Measurements from ENCODE around the gene RASD1. TPM values are rescaled to one million over a fixed set of nuclear protein-coding genes. Genes with fewer than 3 reads are reported as not detected.

Gene RASD1
- total RNA-seq, 1 experiment from 2014 or later = not detected

DNA sequence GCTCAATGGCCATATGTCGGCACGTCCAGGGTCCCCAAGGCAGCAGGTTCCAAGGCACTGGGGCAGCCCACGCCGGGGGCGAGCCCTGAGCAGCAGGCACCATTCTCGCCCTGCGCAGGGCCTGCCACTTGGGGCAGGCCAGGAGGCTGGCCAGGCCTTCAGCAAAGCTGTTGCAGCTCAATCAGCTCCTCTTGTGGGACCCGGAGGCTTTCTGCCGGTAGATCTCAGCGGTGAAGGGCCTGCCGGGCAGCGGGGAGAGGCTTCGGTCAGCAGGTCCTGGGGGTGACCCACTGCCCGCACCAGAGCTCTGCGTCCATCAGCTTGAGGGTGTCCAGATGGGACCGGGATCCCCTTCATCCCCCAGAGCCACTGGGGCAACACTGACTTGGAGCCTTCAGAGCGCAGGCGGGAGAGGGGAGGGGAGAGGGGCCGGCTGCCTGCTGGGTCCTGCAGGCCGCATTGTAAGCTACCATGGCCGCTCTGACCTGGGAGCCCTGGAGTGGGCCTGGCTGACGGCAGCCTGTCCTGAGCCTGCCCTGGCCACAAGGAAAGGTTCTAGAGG is 9.5 kb upstream of the RASD1 start:
- Mint-ChIP-seq H3K9me3 (ENCODE audit: low read depth, unreplicated experiment) (no peaks in the 10 kb centered on the region), H3K27me3 (ENCODE audit: unreplicated experiment) (no peaks in the 10 kb centered on the region), H3K36me3 (ENCODE audit: insufficient read depth, unreplicated experiment) (peaks cover 4% of the 10 kb centered on the region), H3K4me3 (ENCODE audit: low read depth, unreplicated experiment) (no peak overlapping the region), H3K4me1 (ENCODE audit: low read depth, unreplicated experiment) (no peaks in the 10 kb centered on the region), H3K27ac (ENCODE audit: unreplicated experiment) (no peak overlapping the region)
- intact Hi-C loops (cut with micrococcal nuclease; ENCODE audit: unreplicated experiment) = no loop called here
- TF ChIP-seq CTCF (IDR thresholded peaks at IDR 0.05; ENCODE audit: unreplicated experiment) = no peak
- no peak for DNase-seq
- CTCF ChIA-PET = no interaction called here
- BruUV-seq (replicated peaks) = no TSS peak

- CTCF ChIA-PET = no interaction called here
- H3K36me3 Mint-ChIP-seq (ENCODE audit: insufficient read depth, unreplicated experiment) = peaks cover 4% of the 10 kb centered on the region
- H3K9me3 Mint-ChIP-seq (ENCODE audit: low read depth, unreplicated experiment) = no peaks in the 10 kb centered on the region
- H3K4me1 Mint-ChIP-seq (ENCODE audit: low read depth, unreplicated experiment) = no peaks in the 10 kb centered on the region
- intact Hi-C loops (cut with micrococcal nuclease; ENCODE audit: unreplicated experiment) = no loop called here
- no TSS peak for BruUV-seq (replicated peaks)
- no peak overlapping the region for H3K27ac Mint-ChIP-seq (ENCODE audit: unreplicated experiment)
- no peak for DNase-seq
- no peak overlapping the region for H3K4me3 Mint-ChIP-seq (ENCODE audit: low read depth, unreplicated experiment)
- no peaks in the 10 kb centered on the region for H3K27me3 Mint-ChIP-seq (ENCODE audit: unreplicated experiment)
- TF ChIP-seq CTCF (IDR thresholded peaks at IDR 0.05; ENCODE audit: unreplicated experiment) = no peak
Measured at GRCh38 chr17:17505151-17505550, 9.0 kb upstream of the RASD1 start.

DNA sequence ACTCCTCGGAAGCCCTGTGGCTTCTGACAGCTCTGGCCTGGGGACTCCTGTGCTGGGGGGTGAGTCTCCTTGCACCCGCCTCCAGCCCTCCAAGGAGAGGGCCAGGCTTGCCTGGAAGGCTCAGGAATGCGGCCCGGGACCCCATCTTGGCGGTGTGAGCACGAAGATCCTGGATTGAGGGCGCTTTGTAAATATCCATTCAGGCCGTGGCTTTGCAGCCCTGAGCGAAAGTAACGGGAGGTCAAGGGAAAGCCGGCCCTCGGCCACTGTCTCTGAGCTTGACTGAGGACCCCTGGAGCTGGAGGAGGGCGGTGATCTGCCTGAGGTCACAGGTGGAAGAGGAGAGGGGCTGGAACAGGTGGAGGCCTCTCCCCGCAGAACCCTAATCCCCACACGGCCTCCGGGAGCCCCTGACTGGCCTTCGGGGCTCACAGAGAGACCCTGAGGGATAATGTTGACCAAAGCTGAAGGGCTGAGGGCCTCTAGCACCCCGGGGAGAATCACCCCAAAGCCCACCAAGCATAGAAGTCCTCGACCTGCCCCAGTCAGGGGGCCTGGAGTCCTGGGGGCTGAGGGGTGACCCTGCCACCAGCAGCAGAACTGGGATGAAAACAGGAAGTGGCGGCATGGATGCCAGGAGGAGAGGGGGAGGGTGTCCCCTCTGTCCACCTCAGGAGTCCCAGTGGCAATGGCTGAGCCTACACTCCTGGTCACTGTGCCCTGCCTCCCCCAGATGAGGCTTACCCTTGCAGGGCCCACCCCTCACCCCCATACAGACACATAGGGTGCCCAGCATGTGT is 8.3 kb upstream of the RASD1 start:
- CTCF ChIA-PET = no interaction called here
- no TSS peak for BruUV-seq (replicated peaks)

GRCh38 chr17:17503566-17504130 is 7.5 kb upstream of the RASD1 start:
- no peak for TF ChIP-seq CTCF (IDR thresholded peaks at IDR 0.05; ENCODE audit: unreplicated experiment)
- DNase-seq = no peak
- no peaks in the 10 kb centered on the region for H3K9me3 Mint-ChIP-seq (ENCODE audit: low read depth, unreplicated experiment)
- no peaks in the 10 kb centered on the region for H3K27me3 Mint-ChIP-seq (ENCODE audit: unreplicated experiment)
- peaks cover 4% of the 10 kb centered on the region for H3K36me3 Mint-ChIP-seq (ENCODE audit: insufficient read depth, unreplicated experiment)
- BruUV-seq (replicated peaks) = no TSS peak
- H3K4me1 Mint-ChIP-seq (ENCODE audit: low read depth, unreplicated experiment) = no peaks in the 10 kb centered on the region
- H3K27ac Mint-ChIP-seq (ENCODE audit: unreplicated experiment) = no peak overlapping the region
- no peak overlapping the region for H3K4me3 Mint-ChIP-seq (ENCODE audit: low read depth, unreplicated experiment)
- CTCF ChIA-PET = no interaction called here
- intact Hi-C loops (cut with micrococcal nuclease; ENCODE audit: unreplicated experiment) = no loop called here

More for the DNA sequence above, 8.3 kb upstream of the RASD1 start:
- Mint-ChIP-seq H3K9me3 (ENCODE audit: low read depth, unreplicated experiment) (no peaks in the 10 kb centered on the region), H3K4me3 (ENCODE audit: low read depth, unreplicated experiment) (no peak overlapping the region), H3K27me3 (ENCODE audit: unreplicated experiment) (no peaks in the 10 kb centered on the region), H3K36me3 (ENCODE audit: insufficient read depth, unreplicated experiment) (peaks cover 4% of the 10 kb centered on the region), H3K27ac (ENCODE audit: unreplicated experiment) (no peak overlapping the region), H3K4me1 (ENCODE audit: low read depth, unreplicated experiment) (no peaks in the 10 kb centered on the region)
- DNase-seq = no peak
- intact Hi-C loops (cut with micrococcal nuclease; ENCODE audit: unreplicated experiment) = no loop called here
- no peak for TF ChIP-seq CTCF (IDR thresholded peaks at IDR 0.05; ENCODE audit: unreplicated experiment)

All from Calu3 (cell line).